HT-29 (cell line): Measurements from ENCODE around the gene OTOP3. TPM values are rescaled to one million over a fixed set of nuclear protein-coding genes. Genes with fewer than 3 reads are reported as not detected.

Experiments used
- DNase-seq: peaks from one replicate; pipeline ENCODE4 v3.0.0-alpha.2; 2015; ENCODE audit warnings: low spot score
- total RNA-seq: library from RNA; depleted of rRNA; stranded (reverse); fragments of >200 nt; shearing (Covaris generic); gene quantifications from 2 replicates; pipeline ENCODE4 v1.2.3, GENCODE V29; 2014

The OTOP3 gene
- total RNA-seq, 1 experiment from 2014 or later: not detected

DNA sequence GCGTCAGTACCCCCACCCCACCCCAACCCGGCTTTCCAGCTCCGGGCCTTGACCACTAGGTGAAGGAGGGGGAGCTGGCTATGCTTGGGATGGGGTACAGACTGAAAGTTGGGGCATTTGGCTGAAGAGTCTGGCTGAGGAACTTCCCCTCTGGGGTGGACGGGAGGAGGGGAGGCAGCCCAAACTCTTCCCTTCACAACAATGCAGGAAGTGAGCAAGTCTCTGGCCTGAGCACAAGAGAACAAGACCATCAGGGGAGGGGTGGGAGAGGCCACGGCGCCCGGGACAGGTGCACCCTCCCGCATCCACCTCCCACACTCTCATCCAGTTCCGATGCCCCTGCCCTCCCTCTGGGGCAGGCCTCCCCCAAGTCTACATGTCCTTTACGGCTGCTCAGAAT, 18.3 kb upstream of the OTOP3 start:
- DNase-seq: no peak

DNA sequence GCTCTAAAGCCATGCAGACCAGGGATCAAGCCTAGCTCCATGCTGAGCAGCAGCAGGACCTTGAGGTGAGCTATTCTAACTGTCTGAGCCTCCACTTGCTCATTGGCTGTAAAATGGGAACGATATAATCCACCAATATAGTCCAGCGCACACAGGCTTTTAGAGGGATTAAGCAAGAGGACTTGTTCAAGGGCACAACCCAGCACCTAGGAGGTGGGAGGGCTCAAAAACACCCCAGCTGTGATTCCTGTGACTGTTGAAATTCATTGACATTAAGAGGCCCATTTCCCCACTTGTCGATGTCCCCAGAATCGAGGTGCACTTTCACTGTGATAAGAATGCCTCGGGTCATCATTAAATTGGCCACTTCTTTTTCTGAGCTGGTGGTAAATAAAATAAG, 16.8 kb upstream of the OTOP3 start:
- no peak for DNase-seq

DNA sequence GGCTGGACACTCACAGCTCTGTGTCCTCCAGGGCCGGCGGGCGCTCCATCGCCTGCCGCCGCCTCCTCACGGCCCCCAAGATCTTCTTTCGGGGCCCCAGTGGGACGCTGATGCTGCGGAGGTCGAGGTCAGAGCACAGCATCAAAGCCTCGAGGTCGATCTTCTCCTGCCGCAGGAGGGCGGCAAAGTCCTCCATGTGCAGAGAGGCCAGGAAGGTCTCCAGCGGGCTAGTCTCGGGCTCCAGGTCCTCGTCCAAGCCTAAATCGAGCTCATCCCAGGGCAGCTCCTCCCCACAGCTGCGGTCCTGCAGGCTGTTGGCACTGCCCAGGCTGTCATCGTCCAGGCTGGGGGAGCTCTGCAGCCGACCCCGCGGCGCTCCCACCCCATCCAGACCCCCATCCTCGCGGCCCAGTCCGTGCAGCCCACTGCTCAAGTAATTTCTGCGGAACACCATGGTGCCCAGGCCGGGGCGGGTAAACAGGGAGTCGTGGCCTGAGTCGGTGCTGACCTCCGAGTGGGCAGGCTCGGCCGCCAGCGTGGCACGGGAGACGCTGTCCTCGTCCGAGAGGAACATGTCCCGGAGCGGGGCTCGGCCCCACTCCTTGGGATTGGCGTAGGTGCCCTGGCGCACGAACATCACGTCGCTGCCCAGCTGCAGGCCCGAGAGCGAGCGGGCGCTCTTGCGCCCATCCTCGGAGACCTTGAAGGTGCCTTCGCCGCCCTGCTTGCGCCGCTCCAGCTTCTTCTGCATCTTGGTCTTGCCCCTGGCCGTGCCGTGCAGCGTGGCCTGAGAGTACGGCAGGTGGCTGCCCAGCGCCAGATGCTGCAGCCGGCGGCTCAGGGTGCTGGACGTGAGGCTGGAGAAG, 16.0 kb upstream of the OTOP3 start:
- DNase-seq: peak; percentile 32

DNA sequence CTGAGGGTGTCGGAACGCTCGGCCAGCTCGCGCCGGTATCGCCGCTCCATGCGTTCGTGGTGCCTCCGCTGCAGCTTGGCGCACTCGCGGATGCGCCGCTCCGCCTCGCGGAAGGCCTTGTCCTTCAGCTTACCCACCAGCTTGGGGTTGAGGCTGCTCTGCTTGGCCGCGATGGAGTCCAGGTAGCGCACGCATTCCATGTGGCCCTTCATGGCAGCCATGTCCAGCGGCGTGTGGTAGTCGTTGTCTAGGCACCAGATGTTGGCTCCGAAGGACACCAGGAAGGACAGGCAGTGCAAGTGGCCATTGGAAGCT, 15.4 kb upstream of the OTOP3 start:
- no peak for DNase-seq

DNA sequence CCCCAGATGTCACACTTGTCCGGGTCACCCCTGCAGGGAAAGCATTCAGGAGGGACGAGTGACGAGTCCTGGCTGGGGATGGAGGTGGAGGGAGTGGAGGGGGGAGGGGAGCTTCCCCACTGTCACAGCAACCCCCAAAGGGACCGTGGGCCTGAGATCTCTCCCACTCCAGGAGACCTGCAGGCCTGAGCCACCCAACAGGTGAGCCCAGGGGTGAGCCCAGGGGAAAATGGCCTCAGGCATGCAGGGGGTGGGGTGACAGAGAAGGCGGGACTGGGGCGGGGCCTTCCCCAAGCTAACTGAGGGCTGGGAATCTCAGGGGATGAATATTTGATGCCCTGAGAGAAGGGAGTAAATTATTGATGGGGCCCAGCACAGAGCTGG, 15.1 kb upstream of the OTOP3 start:
- DNase-seq: no peak

DNA sequence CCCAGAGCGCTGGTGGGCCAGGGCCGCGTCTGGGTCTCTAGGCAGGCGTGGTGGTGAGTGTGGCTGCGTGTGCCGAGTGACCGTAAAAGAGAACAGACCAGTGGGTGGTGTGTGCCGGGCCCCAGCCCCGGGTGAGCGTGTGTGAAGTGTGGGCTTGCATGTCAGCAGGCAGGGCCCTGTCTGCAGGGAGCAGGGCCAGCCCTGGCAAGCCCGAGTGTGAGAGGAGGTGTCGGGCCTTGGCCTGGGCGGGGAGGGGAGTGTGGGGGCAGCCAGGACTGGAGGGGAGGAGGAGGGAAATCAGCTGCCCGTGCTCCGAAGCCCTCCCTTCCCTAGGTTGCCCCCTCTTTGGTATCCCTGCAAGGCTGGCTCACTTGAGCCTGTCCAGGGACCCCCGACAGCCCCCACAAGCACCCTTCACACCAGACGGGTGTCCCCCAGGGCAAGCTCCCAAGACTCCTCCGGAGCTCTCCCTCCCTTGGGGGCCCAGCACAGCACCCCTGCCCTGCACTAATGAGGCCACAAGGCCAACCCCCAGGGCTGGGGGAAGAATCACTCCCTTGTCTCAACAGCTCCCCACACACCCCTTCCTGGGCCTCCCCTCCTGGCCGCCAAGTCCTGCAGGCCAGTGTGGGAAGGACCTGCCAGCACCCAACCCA, 14.5 kb upstream of the OTOP3 start:
- no peak for DNase-seq

DNA sequence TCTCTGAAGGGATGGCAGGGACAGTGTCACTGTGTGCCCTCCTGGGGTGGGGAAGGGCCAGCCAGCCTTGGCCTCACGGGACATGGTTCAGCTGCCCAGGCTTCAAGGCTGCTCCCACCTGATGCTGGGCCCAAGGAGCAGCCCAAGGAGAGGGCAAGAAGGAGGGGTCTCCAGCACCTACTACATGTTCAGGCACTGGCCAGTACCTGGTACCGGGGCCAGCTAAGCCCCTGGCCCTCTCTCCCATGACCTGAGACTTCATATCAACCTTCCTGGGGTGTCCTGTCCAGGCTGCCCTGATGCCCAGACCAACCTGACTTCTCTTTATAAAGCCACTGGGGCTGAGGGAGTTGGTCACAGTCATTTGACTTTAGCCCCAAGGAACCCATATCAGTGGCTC, 13.9 kb upstream of the OTOP3 start:
- DNase-seq: no peak

DNA sequence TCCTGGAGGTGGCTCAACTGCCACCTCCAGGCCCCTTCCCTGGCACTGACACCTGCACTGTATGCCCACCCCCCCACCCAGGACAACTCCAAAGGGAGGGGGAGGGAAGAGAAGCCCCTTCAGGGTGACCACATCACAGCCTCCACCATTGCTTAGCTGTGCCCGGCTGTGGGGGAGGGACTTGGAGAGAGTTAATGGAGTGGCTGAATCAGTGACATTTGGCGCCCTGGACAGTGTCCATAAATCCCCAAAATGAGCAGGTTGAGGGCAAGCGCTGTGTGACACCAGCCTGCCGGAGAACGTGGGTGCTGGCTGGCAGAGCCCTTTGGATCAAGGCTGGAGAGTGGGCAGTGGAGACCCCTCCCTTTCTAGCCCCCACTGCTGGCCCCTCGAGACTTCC, 13.5 kb upstream of the OTOP3 start:
- no peak for DNase-seq

DNA sequence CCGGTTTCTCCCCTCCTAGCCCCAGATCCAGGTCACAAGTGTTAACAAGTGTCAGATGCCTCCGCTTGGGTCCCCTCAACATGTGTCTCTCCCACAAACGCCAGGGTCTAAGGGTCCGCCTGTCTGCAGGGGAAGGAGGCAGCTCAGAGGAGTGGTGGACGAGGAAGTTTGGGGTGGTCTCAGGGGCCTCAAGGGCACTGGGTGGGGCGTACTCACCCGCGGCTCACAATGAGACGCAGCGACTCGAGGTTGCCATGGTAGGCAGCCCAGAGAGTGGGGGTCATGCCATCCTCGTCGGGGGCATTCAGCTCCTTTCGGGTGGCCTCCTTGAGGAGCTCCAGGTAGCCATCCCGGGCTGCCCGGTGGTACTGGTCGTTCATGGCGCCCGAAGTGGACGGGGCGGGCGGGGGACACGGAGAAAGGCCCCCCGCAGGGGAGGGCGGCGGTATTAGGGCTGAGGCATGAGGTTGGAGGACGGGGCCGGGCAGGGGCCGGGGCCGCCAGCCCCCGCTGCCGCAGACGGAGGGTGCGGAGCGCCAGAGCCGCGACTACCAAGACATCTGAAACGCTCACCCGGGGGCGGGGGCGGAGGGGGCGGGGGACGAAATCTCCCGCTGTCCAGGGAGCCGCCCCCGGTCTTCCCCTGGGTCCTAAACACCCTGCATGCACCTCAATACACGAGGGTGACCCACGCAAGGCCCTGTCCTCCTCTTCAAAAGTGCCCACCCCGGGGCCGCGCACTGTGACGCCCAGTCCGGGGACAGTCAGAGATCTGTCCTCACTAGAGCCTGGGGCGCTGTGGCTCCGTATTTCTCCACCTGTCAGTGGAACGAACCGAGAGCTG, 12.8 kb upstream of the OTOP3 start, which contains the start of gene USH1G:
Gene USH1G (minus strand): TSS at position 562 of the 844 bp plus-strand sequence. CDS start 182 bp downstream, at position 380.
- no peak for DNase-seq

DNA sequence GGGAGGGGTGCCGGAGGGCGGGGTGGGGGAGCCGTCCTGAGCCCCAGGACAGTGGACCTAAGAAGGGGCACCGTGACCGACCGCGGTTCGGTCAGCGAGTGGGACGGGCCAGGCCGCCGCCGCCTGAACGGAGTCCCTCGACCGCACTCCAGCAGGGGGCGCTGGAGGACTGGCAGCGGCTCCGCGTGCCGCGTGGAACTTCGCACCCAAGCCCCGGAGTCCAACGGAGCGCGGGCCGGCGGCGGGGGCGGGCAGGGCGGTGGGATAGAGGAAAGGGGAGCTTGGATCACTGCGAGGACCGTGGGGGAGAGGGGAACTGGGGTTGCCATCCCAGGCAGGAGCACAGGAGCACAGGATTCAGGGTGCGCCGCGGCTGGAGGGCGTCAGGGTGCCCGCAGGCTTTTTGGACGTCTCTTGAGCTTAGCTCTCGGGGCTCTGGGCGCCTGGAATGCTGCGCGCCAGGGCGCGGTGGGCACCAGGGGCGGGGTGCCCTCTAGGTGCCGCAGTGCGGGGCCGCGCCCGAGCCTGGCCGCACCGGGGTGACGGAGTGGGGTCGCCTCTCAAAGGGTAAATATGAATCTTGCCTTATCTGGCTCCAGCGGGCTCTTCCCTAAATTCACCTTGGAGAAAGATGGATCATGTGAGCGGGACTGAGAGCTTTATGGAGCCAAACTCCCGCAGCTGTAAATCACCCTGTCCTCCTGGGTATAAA, 12.0 kb upstream of the OTOP3 start:
- peak; percentile 51 for DNase-seq

DNA sequence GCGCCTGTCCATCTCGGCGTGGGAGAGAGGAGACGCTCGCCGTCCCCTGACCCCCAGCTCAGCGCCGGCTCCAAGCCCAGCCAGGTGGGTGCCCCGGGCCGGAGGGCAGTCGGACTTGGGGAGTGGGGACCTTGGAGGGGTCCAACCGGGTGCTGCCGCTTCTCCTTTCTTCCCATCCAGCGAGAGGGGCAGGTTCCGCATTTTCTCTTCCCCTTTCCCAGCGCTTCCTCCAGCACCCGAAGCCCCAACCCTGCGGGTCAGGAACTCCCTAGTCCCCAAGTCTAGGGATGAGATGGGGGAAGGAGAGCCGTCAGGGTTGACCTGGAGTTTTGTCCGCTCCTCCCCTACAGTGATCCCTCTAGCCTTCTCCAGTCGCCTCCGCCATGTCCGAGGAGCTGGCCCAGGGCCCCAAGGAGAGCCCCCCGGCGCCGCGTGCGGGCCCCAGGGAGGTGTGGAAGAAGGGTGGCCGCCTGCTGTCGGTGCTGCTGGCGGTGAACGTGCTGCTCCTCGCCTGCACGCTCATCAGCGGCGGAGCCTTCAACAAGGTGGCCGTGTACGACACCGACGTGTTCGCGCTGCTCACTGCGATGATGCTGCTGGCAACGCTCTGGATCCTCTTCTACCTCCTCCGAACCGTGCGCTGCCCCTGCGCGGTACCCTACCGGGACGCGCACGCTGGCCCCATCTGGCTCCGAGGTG, 11.3 kb upstream of the OTOP3 start, which contains the start of gene OTOP2:
Gene OTOP2 (plus strand): TSS at position 24 of the 699 bp plus-strand sequence. CDS start 360 bp downstream, at position 384.
- DNase-seq: no peak

DNA sequence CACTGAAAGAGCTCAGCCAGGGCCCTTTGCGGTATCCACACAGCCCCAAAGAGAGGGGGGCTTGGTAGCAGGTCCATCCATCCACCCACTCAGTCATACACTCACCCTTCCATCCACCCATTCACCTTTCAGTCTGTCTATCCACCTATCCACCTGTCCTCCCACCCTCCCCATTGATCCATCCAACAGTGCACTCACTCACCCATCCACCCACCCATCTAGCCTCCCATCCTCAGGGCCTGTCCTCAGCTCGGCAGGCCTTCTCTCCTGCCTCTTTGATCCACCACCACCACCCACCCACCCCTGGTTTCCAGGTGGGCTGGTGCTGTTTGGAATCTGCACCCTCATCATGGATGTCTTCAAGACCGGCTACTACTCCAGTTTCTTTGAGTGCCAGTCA, 10.5 kb upstream of the OTOP3 start:
- DNase-seq: no peak

DNA sequence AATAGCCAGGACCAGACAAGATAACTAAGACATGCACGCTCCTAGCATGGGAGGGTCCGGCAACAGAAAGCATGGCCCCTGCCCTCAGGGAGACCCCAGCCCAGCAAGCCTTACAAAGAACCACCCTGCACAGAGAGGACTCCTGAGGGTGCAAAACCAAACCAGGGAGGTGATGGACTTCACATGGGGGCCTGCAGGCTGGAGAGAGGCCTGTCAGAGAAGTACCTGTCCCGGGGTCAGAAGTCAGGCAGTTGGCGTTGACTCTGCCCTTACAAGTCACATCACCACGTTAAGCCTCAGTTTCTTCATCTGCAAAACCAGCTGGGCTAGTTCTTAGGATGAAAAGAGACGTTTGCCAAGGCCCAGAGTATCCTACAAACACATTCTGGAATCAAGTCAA, 6.9 kb upstream of the OTOP3 start:
- no peak for DNase-seq

DNA sequence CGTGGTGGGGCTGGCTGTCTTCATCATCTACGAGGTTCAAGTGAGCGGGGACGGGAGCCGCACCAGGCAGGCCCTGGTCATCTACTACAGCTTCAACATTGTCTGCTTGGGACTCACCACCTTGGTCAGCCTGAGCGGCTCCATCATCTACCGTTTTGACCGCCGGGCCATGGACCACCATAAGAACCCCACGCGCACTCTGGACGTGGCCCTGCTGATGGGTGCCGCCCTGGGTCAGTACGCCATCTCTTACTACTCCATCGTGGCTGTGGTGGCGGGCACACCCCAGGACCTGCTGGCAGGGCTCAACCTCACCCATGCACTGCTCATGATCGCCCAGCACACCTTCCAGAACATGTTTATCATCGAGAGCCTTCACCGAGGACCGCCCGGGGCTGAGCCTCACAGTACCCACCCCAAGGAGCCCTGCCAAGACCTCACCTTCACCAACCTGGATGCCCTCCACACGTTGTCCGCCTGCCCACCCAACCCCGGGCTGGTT, 5.1 kb upstream of the OTOP3 start:
- no peak for DNase-seq

DNA sequence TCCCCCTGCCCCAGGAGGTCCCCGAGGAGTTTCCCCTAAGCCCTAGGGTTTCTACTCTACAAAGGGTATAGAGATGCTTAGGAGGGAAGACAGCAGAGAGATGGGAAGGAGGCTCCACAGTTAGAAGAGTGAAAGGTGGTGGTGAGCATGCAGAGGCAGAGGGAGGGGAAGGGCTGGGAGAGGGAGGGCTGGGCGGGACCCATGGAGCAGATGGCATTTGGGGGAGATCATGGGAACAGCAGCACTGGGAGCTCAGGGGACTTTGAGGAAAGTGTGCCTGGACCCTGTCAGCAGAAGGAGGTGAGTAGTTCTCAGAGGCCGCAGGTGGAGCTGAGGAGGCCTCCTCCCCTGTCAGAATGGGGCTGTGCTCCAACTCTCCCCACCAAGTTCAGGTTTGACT, 650 bp upstream of the OTOP3 start:
- no peak for DNase-seq

DNA sequence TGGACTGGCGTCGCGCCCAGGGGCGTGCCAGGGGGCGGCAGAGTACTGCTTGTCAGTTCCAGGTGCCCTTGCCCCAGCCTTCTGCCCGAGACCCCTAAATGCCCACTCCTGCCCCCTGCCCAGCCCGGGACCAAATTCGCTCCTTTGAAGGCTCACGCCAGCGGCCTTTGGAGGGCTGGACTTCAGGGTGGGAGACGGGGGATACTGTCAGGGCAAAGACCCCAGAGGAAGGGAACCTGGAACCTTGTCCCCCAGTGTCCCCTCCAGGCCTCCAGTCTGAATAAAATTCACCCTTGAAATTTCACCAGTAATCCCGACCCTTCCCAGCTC, 737 bp downstream of the OTOP3 start:
- DNase-seq: no peak

DNA sequence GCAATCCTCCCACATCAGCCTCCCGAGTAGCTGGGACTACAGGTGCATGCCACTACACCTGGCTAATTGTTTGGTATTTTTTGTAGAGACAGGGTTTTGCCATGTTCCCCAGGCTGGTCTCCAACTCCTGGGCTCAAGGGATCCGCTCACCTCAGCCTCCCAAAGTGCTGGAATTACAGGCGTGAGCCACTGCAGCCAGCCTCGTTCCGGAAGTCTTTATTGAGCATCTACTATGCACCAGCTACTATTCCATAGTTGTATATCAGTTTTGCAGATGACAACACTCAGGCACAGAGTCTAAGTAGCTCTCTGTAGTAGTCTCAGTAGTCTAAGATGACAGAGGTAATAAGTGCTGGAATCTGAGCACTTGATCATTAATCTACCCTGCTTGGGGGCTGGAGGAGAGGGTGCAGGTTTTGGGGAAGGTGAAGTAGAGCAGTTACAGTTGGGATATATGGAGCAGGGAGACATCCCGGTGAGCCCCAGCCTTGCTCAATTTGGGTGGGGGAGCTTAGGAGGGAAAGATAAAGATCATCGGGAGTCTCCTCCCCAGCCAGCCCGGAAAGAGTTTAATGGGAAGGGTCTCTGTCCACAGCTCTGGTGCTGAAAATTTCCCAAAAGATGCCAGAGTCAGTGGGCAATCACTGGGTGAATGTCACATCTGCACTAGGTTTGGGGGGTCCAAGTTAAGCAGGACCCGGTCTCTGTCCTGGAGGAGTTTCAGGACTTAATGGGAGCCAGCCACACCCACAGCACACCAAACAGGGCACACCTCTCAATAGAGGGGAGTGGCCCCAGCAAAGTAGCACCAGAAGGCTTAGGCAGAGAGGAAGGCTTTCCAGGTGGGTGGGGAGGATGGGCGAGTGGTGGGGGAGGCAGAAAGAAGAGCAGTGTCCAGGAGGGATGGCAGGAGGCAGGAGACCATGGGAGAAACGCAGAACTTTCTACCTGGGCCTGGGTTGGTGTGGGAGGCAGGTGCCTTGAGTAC, 1.7 kb downstream of the OTOP3 start:
- DNase-seq: no peak

DNA sequence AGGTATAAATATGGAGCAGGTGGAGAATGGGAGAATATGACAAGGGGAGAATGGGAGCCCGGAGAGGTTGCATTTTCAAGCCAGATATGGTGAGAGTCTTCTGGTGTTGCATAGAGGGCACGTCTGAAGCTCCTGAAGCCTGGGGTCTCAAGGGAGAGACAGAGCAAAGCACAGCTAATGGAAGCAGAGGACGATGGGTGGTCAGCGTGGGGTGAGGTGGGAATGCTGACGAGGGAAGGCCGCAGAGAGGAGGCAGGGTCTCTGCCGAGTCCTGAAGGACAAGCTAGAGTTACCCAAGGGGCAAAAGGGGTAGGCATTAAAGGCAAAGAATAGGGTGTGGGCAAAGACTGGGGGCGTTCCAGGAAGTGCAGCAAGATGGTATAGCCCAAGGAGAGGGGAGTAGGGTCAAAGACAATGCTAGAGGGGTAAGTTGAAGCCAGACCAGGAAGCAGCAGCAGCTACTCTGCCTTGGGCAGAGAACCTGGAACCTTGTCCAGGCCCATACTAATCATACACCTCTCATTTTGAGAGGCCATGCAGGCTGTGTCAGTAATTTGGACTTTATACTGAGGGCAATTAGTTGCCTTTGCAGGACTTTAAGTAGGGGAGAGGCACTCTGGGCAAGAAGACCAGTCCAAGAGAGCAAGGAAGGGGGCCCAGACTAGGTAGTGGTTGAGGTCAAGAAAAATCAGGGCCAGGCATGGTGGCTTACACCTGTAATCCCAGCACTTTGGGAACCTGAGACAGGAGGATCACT, 2.7 kb downstream of the OTOP3 start:
- DNase-seq: no peak

DNA sequence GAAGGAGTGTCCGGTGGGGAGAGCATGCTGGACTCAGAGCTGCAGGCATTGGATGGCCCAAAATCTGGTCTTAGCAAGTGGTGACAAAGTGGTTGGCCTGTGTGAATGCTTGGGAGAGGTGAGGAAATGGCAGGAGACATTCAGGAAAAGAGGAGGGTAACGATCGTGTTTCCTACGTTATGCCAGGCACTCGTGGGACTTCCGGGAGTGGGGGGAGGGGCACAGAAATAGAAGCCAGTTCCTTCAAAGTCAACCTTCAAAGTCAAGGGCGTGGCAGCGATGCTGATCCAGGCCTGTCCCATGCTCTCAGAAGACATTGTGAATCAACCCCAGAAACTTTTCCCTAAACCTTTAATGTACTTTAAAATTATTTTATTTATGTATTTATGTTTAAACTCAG, 3.8 kb downstream of the OTOP3 start:
- no peak for DNase-seq
